Measurements from ENCODE around the gene SRSF6.
"Not testable (repeated sequence)": the region's sequence is repeated elsewhere in the genome, so short reads cannot be mapped to it uniquely, and the experiment has no call there.

Gene SRSF6

DNA sequence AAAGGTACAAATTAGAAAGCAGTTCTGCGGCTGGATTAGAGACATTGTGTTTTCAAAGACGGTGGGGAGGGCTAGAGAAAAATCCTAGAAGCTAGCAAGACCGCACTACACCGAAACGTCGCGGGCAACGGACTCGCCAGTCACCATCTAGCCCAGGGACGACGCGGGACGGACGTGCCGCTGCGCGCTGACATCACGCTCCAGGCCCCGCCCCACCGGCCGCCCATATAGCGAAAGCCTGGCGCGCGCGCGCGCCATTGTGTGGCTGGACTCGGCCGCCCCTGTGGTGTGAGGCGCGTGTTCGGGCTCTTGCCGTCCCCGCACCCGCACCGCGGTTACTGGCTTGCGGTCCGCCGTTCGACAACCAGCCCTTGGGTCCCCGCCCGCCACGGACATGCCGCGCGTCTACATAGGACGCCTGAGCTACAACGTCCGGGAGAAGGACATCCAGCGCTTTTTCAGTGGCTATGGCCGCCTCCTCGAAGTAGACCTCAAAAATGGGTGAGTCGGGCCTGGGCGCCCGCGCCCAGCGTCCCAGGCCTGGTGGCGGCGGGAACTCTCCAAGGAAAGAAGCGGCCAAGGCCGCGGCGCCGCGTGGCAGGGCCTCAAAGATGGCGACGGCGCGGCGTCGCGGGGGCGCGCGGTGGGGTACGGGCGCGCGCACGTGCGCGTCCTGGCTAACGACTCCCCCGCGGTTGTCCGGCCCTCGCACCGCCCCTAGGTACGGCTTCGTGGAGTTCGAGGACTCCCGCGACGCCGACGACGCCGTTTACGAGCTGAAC lies at the start of gene SRSF6:
SRSF6 (plus strand) TSS at position 257 of the 782 bp plus-strand sequence; CDS start at position 395, 138 bp downstream.
- in situ Hi-C loops (cut with HindIII; ENCODE audit: low sequenced_read_pairs): no loop called here

DNA sequence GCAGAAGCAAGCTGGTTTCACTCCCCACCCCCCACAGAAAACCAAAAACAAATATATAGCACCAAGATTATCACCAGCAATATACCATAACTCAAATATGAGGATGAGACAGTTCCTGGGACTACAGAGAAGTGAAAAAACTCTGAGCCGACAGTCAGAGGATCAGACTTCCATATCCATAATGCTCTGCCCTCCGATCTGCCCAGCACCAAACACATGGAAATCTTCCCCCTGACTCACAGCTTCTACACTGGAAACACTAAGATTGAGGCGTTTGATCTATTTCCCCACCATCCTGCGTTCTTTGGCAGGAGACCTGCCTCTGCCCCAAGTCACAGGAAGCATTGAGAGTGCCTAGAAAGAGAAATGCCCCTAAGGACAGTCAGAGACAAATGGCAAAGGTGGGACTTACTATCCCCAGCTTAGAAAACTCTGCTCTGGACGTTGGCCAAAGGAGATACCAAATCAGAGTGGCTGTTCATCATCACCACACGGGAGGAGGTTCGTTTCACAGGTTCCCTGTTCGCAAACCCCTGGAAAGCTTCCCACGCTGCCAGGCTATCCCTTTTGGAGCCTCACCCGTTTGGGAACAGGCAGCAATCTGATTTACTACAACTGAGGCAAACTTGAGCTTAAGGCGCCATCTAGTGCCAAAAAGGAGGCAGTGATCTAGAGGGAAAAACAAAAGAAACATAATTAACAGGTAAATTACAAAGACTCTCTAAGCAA lies 48.7 kb upstream of the SRSF6 start:
- in situ Hi-C loops (cut with HindIII; ENCODE audit: low sequenced_read_pairs): no loop called here

DNA sequence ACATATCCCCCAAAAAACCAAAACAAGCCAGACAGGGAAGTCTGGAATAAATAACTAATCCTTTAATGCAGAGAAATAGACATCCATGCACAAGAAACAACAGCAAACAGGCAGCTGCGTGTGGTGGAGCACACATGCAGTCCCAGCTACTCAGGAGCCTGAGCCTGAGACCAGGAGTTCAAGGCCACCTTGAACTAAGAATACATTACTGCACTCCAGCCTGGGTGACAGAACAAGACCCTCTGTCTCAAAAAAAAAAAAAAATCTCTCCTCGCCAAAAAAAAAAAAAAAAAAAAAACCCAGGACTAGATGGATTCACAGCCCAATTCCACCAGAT lies 48.2 kb upstream of the SRSF6 start:
- in situ Hi-C loops (cut with HindIII; ENCODE audit: low sequenced_read_pairs): no loop called here

DNA sequence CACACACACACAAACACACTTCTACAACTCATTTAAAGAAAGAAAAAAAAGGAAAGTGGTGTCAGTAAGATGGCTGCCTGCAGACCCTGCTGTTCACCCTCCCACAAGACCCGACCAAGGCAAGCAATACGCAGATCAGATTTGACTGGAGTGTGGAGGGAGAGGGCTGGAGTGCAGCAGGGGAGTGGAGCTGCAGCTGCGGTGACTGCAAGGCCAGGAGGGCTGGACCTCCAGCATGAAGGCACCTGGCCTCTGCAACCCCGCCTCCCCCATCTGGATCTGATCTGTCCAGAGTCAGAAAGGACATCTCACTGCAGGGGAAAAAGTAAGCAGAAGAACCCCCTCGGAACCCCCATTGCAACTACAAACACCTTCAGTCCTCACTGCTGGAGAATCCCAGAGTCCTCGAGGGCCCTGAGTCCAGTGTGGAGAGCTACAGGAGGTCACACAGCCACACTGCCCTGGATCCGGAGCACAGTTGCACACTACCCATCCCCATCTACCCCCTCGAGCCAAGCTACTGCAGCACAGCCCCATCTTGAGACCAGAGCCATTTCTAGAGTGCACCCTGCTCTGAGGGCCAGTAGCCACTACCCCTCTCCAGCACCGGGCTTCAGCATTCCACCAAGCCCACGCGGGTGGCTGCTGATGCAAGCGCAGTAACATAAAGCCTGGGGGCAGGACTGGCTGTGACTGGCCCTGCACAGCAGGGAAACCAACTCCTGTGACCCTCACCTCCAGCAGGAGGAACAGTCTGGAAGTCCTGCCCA lies 41.9 kb upstream of the SRSF6 start:
- in situ Hi-C loops (cut with HindIII; ENCODE audit: low sequenced_read_pairs): no loop called here

DNA sequence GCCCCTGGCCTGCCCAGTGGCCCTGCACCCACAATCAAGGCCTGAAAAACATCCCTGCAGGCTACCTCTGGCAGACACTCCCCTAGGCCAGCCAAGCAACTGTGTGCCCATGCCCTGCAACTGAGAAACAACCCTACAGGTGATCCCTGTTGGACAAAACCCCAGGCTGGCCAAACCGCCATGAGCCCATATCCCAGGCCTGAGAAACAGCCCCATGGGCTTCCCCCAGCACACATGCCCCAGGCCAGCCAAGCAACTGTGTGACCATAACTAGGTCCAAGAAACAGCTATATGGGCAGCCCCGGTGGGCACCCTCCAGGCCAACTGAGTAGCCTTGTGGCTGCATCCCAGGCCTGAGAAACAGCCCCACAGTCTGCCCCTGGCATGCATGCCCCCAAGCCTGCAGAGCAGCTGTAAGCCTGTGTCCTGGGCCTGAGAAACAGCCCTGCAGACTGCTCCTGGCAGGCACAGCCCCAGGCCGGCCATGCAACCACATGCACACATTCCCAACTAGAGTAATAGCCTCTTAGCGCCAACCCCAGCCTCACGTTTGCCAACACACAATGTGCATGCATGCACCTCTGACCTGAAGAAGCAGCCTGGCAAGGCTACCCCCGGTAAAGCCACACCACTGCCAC lies 41.0 kb upstream of the SRSF6 start:
- in situ Hi-C loops (cut with HindIII; ENCODE audit: low sequenced_read_pairs): no loop called here

DNA sequence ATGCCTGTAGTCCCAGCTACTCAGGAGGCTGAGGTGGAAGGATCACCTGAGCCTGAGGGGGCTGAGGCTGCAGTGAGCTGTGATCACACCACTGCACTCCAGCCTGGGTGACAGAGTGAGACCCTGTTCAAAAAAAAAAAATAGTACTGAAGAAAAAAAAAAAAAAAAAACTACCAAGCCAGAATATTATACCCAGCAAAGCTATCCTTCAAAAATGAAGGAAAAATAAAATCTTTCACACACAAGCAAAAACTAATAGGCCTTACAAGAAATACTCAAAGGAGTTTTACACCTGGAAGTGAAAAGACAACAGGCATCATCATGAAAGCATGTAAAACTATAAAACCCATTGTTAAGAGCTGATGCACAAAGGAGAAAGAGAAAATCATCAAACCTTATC lies 37.5 kb upstream of the SRSF6 start:
- in situ Hi-C loops (cut with HindIII; ENCODE audit: low sequenced_read_pairs): no loop called here

DNA sequence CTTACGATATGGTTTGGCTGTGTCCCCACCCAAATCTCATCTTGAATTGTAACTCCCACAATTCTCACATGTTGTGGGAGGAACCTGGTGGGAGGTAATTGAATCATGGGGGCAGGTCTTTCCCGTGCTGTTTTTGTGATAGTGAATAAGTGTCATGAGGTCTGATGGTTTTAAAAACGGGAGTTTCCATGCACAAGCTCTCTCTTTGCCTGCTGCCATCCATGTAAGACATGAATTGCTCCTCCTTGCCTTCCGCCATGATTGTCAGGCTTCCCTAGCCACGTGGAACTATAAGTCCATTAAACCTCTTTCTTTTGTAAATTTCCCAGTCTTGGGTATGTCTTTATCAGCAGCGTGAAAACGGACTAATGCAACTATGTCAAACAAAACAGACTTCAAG lies 36.8 kb upstream of the SRSF6 start:
- in situ Hi-C loops (cut with HindIII; ENCODE audit: low sequenced_read_pairs): not testable (repeated sequence)

DNA sequence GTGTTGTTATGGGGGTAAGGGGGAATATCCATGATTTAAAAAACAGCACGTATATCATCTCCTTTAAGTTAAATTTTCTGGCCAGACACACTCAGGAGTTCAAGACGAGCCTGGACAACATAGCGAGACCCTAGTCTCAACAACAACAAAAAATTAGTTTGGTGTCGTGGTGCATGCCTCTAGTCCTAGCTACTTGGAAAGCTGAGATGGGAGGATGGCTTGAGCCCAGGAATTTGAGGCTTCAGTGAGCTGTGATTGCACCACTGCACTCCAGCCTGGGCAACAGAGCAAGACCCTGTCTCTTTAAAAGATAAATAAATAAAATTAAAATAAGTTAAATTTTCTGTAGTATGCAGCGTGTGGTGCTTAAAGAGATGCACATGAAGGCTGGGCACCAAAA lies 31.5 kb upstream of the SRSF6 start:
- in situ Hi-C loops (cut with HindIII; ENCODE audit: low sequenced_read_pairs): no loop called here

DNA sequence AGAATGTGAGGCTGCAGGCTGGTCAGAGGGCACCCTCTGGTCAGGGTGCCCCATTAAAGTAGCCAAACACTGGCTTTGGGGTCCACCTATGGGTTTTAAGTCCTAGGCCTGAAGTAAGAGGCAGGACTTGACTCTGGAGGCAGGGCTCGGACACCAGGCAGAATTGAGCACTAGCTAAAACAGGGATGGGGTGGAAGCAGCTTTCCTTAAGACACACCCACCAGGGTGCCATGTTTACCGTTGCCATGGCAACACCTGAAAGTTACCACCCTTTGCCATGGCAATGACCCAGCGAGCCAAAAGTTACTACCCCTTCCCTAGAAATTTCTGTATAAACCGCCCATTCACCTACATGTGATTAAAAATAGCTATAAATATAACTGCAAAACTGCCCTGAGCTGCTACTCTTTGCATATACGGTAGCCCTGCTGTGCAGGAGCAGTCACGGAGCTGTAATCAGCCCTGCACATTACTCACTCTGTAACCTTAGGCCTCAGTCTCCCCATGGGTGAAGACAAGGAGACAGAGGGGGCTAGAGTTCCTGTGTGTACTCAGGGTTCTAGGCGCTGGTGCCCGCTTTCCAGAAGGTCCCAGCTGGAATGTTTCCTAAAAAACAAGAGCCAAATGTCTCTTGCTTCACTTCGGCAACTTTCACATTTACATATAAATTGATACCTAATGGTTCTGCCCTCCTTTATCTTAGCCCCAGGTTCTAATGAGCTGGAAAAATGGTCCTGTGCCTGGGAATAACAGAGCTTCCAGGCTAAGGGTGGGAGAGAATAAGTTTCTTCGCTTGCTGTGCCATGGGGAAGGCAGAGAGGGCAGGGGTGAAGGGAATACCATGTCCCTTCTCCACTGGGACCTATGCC lies 27.2 kb upstream of the SRSF6 start:
- in situ Hi-C loops (cut with HindIII; ENCODE audit: low sequenced_read_pairs): no loop called here

DNA sequence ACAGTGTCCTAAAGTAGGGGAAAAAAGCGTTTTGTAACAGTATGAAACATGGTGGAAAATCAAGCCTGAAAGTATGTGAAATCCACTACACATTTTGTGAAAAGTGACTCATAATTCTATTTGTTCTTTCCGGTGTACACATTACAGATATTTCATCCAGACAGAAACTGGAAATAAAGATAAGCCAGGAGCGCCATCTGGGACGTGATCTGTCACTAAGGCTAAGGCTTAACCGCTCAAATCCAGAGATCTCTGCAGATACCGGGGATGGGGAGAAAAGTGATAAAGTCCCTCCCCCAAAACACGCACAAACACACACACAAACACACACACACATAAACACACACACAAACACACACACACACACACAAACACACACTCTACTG lies 26.6 kb upstream of the SRSF6 start:
- in situ Hi-C loops (cut with HindIII; ENCODE audit: low sequenced_read_pairs): no loop called here

DNA sequence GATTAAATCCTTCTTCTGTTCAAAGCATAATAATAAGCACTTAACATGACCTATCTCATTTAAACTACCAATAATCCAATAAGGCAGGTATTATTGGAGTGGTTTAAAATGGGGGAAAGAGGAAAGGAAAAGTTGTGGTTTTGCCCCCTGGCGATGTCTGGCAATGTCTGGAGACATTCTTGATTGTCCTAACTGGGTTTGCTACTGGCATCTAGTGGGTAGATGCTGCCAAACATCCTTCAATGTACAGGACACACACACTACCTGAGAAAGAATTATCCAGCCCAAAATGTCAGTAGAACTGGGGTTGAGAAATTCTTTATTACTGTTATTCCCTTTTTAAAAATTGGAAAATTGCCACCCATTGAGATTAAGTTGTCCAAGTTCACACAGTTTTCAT lies 25.2 kb upstream of the SRSF6 start:
- in situ Hi-C loops (cut with HindIII; ENCODE audit: low sequenced_read_pairs): no loop called here

DNA sequence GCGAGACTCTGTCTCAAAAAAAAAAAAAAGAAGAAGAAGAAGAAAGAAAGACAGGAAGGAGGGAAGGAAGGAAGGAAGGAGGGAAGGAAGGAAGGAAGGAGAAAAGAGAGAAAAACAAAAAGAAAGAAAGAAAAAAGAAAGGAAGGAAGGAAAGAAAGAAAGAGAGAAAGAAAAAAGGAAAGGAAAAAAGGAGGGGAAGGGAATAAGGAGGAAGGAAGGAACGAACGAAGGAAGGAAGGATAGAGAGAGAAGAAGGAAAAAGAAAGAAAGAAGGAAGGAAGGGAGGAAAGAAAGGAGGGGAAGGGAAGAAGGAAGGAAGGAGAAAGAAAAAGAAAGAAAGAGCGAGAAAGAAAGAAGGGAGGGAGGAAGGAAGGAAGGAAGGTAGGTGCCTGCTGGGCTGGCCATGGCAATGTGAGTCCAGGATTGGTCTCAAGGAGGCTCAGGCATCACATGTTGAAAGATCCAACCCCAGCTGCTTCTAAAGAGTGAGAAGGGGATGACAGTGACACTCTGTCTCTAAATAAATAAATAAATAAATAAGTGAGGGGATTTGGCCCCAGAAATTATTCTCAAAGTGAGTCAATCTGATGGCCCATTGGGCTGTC lies 24.3 kb upstream of the SRSF6 start:
- in situ Hi-C loops (cut with HindIII; ENCODE audit: low sequenced_read_pairs): no loop called here

DNA sequence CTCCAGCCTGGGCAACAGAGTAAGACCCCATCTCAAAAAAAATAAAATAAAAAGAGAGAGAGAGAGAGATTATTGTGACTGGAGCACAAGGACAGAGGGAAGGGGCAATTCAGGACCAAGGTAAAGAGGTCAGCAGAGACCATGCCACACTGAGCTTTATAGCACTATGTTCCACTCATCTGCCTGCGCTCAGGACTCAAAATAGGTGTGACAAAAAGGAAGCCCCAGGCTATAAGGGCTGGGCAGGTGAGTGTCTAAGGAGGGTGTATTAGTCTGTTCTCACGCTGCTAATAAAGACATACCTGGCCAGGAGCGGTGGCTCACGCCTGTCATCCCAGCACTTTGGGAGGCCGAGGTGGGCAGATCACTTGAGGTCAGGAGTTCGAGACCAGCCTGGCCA lies 23.1 kb upstream of the SRSF6 start:
- in situ Hi-C loops (cut with HindIII; ENCODE audit: low sequenced_read_pairs): no loop called here

DNA sequence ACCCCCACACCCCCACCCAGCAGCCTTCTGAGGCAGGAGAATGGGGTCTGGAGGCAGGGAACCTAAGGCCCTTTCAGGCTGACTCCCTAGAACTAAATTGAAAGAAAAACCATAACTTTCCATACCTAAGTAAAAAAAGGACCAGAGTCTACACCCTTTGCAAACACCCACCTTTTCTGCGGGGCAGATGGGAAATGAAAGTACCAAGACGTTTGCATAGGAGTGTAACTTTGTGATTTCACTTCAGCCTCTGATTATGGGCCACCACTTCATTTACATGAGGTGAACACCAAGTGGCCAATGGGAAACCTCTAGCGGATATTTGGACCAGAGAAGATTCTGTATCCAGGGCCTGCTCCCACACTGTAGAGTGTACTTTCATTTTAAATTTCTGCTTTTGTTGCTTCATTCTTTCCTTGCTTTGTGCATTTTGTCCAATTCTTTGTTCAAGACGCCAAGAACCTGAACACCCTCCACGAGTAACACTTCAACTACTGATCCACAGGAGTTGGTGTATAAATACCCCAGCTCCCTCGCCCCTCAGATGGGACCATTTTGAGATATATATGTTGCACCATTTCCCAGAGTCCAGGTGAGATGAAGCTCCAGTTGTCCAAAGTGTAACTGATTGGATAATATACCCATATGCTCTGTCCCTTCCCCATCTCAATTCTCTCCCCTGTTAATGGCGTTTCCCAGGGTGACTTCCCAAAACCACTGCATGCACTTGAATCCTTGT lies 18.9 kb upstream of the SRSF6 start:
- in situ Hi-C loops (cut with HindIII; ENCODE audit: low sequenced_read_pairs): no loop called here

DNA sequence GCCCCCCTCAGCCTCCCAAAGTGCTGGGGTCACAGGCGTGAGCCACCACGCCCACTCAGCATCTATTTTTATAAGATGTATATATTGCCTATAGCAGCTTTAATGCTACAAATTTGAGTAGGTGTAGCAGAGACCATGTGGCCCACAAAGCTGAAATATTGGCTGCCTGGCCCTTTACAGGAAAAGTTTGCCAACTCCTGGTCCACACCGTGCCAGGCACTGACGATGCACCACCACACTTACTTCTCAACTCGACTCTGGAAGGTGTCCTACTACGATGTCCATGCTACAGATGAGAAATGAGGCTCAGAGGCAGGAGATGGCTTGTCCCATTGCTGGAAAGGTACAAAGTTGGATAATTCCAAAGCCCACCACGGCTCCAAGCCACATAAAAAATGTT lies 17.2 kb upstream of the SRSF6 start:
- in situ Hi-C loops (cut with HindIII; ENCODE audit: low sequenced_read_pairs): no loop called here

DNA sequence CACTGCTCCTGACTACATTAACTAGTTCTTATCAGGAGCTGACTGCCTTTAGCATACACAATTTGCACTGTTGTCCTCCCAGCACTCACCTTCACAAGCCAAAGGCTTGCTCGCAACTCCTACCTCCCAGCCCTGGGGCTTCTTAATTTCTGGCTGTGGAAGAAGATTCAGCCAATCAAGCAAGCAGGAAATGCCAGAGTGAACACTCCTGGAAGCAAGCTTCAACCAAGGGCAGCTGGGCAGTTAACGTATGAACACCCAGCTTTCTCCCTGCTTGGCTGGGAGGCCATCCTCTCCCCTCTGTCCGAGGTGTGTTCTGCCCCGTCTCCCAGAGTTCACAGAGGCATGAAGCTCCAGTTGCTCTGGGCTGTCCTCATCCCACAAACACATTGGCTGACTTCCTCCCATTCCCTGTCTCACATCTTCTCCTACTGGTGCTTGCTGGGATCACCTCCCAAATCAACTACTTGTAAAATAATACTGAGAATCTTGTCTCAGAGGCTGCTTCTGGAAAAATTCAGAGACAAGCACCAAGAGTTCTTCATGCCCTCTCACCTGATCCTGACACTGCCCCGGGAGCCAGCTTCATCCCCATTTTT lies 15.3 kb upstream of the SRSF6 start:
- in situ Hi-C loops (cut with HindIII; ENCODE audit: low sequenced_read_pairs): no loop called here

DNA sequence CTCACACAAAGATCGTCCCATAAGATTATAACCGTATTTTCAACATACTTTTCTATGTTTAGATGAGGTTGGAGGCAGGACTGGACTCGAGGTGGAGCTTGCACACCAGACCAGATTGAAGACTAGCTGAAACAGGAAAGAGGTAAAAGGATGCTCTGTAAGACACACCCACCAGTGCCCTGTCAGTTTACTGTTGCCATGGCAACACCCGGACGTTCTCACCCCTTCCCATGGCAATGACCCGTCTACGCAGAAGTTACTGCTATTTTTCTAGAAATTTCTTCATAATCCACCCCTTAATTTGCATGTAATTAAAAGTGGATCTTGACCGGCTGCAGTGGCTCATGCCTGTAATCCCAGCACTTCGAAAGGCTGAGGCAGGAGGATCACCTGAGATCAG lies 13.6 kb upstream of the SRSF6 start:
- in situ Hi-C loops (cut with HindIII; ENCODE audit: low sequenced_read_pairs): no loop called here

DNA sequence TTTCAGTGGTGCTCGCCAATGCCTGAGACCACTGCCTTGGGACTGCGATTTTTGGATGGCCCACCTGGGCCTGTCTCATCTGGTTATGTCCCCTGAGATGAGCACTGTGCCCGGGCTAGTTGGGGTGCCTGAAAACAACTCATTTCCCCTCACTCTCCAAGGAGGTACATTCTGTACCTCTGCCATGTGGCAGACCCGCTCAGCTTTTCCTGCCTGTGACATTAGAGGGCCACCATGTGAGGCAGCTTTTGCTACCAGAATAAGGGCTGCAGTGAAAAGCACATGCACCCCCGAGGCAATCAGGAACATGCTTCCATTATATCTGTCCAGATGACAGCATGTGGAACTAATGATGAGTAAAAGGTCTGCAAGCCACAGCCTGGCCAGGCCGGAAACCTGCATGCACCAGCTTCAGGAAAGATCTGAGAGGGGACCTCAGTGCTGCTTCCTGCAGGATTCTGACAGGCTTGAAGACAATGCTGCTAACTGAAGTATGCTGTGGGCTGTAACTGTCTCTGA lies 11.3 kb upstream of the SRSF6 start:
- in situ Hi-C loops (cut with HindIII; ENCODE audit: low sequenced_read_pairs): no loop called here

DNA sequence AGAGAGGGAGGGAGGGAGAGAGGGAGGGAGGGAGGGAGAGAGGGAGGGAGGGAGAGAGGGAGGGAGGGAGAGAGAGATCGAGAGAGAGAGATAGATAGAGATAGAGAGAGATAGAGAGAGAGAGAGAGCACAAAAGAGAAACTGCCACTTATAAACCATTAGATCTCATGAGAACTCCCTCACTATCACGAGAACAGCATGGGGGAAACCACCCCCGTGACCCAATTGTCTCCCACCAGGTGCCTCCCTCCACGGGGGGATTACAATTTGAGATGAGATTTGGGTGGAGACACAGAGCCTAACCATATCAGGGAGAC lies 9.3 kb upstream of the SRSF6 start:
- in situ Hi-C loops (cut with HindIII; ENCODE audit: low sequenced_read_pairs): not testable (repeated sequence)
